Right cardiac atrium (tissue), 5 donors: Measurements from ENCODE around the gene TTBK2. TPM values are rescaled to one million over a fixed set of nuclear protein-coding genes. Genes with fewer than 3 reads are reported as not detected.

ENCODE experiments used
- ATAC-seq, 2 donors: fragments of 200-7000 bp; cut with Tn5 transposase; one replicate each; pipeline versions ENCODE4 v1.8.0 to v1.9.1; 2020; ENCODE audit warnings: moderate library complexity in 2 of 2, mild to moderate bottlenecking in 1 of 2
- DNase-seq, 3 donors: peaks; one replicate each; pipeline ENCODE4 v3.0.0-alpha.2; 2020
- H3K27ac ChIP-seq: one replicate; pipeline ENCODE4 v1.5.1; 2013; ENCODE audit warnings: mild to moderate bottlenecking, low read length, control low read depth, moderate library complexity
- H3K27me3 ChIP-seq: one replicate; pipeline ENCODE4 v1.6.1; 2013; ENCODE audit not compliant: control insufficient read depth, insufficient read depth
- H3K4me1 ChIP-seq: one replicate; pipeline ENCODE4 v1.6.1; 2013; ENCODE audit warnings: low read length; ENCODE audit not compliant: control insufficient read depth, insufficient read depth
- H3K4me3 ChIP-seq: one replicate; pipeline ENCODE4 v1.5.1; 2013; ENCODE audit warnings: low read length, control low read depth
- H3K9me3 ChIP-seq: one replicate; pipeline ENCODE4 v1.6.1; 2013; ENCODE audit warnings: low read length; ENCODE audit not compliant: control insufficient read depth
- WGBS: extraction: QIAGEN DNeasy Blood & Tissue Kit; methylation state at CpG from one replicate; pipeline ENCODE4 v1.1.7; 2013; 5-methylcytosine and 5-hydroxymethylcytosine counted together
- intact Hi-C, 4 donors: fragments of 100-400 bp; cut with DNase I; formaldehyde crosslinking; loops; one replicate each; pipeline versions ENCODE4 v1.11.0 to v1.14.0; 2022 to 2023
- polyA plus RNA-seq: library from polyadenylated mRNA; stranded (reverse); fragments of 200-250 nt; gene quantifications from one replicate; pipeline ENCODE4 v1.2.3, GENCODE V29; 2013
- total RNA-seq, 4 donors: library from RNA; stranded (reverse); fragmentation: NEBNext Ultra II Directional; extraction: Animal tissue kit (Norgen Biotek cat#: 25700); gene quantifications; one replicate each; pipeline ENCODE4 v1.2.1, GENCODE V29; 2021
- donor health status: healthy with polysubstance abuse.
- donor health status: DM: no; HTN: yes; CAD: no.
- donor health status: DM: no; HTN: no; CAD: no.
- donor health status: DM: no; HTN: yes; CAD: no; lungs with severe emphysema.
- donor health status: DM: yes; HTN: yes; CAD: no.

TTBK2 gene
- total and polyA plus RNA-seq, 5 donors, result 7.9 to 38.6 (median 29.1) TPM

GRCh38 chr15:42710662-42711061 is 209.9 kb downstream of the TTBK2 start:
- ATAC-seq (peak; percentile 48 to 53), DNase-seq (no peak)
- no peak overlapping the region for H3K4me3 ChIP-seq
- intact Hi-C loops, result no loop called here
- H3K27me3 ChIP-seq, result no peaks in the 10 kb centered on the region
- H3K9me3 ChIP-seq, result no peaks in the 10 kb centered on the region
- no peak overlapping the region for H3K27ac ChIP-seq
- H3K4me1 ChIP-seq, result no peaks in the 10 kb centered on the region
- 61% methylated on average over 2 of the region's 2 CpGs for WGBS

- WGBS, result 80% methylated on average over 3 of the region's 3 CpGs
These were observed 212.6 kb downstream of the TTBK2 start for GRCh38 chr15:42707873-42708544.

GRCh38 chr15:42707068-42707467 is 213.5 kb downstream of the TTBK2 start:
- WGBS, result 91% methylated on average over 2 of the region's 2 CpGs
- H3K27me3 ChIP-seq, result no peaks in the 10 kb centered on the region
- H3K27ac ChIP-seq, result no peak overlapping the region
- DNase-seq, result no peak
- no peaks in the 10 kb centered on the region for H3K4me1 ChIP-seq
- intact Hi-C loops, result loop anchor here in 3 of 4 donors (5.0 to 10.0 kb wide), 2 partner anchors 218 to 220 kb away; partner anchors contain the start of gene TTBK2 (in 1 of the 3)
- ATAC-seq, result no peak
- H3K9me3 ChIP-seq, result no peaks in the 10 kb centered on the region
- no peak overlapping the region for H3K4me3 ChIP-seq

More at GRCh38 chr15:42707873-42708544, 212.6 kb downstream of the TTBK2 start:
- H3K4me1 ChIP-seq, result no peaks in the 10 kb centered on the region
- no peak overlapping the region for H3K27ac ChIP-seq
- intact Hi-C loops, result loop anchor here in 3 of 4 donors (5.0 to 10.0 kb wide), 2 partner anchors 217 to 219 kb away; partner anchors contain the start of gene TTBK2 (in 1 of the 3)
- ATAC-seq (no peak), DNase-seq (no peak)
- no peaks in the 10 kb centered on the region for H3K27me3 ChIP-seq
- no peak overlapping the region for H3K4me3 ChIP-seq
- no peaks in the 10 kb centered on the region for H3K9me3 ChIP-seq

GRCh38 chr15:42705336-42705735 is 215.2 kb downstream of the TTBK2 start:
- no peak overlapping the region for H3K27ac ChIP-seq
- intact Hi-C loops, result loop anchor here in 3 of 4 donors (5.0 to 10.0 kb wide), 2 partner anchors 219 to 222 kb away; partner anchors contain the start of gene TTBK2 (in 1 of the 3)
- H3K27me3 ChIP-seq, result no peaks in the 10 kb centered on the region
- no peak for DNase-seq
- no peaks in the 10 kb centered on the region for H3K4me1 ChIP-seq
- H3K4me3 ChIP-seq, result no peak overlapping the region
- 96% methylated on average over 5 of the region's 5 CpGs for WGBS
- no peak for ATAC-seq
- H3K9me3 ChIP-seq, result no peaks in the 10 kb centered on the region

- no peaks in the 10 kb centered on the region for H3K27me3 ChIP-seq
- no peaks in the 10 kb centered on the region for H3K9me3 ChIP-seq
- H3K4me3 ChIP-seq, result no peak overlapping the region
- no peaks in the 10 kb centered on the region for H3K4me1 ChIP-seq
- DNase-seq (peak in 2 of 3 donors; percentile 51 to 72), ATAC-seq (peak; percentile 94 to 95)
- WGBS, result 26% methylated on average over 4 of the region's 4 CpGs
- H3K27ac ChIP-seq, result no peak overlapping the region
- intact Hi-C loops, result loop anchor here in 2 of 4 donors (5.0 to 10.0 kb wide), 2 partner anchors 220 to 223 kb away; partner anchors contain the start of gene TTBK2 (in 1 of the 2)
These were observed 216.1 kb downstream of the TTBK2 start for GRCh38 chr15:42704492-42704926.

GRCh38 chr15:42696626-42697025 is 224.0 kb downstream of the TTBK2 start:
- no peaks in the 10 kb centered on the region for H3K4me1 ChIP-seq
- no peak overlapping the region for H3K27ac ChIP-seq
- DNase-seq (no peak), ATAC-seq (no peak)
- WGBS, result 88% methylated on average over 5 of the region's 5 CpGs
- no peak overlapping the region for H3K4me3 ChIP-seq
- H3K27me3 ChIP-seq, result no peaks in the 10 kb centered on the region
- no peaks in the 10 kb centered on the region for H3K9me3 ChIP-seq
- intact Hi-C loops, result no loop called here

GRCh38 chr15:42695527-42696071 is 225.0 kb downstream of the TTBK2 start:
- no peaks in the 10 kb centered on the region for H3K4me1 ChIP-seq

GRCh38 chr15:42694398-42694797 is 226.2 kb downstream of the TTBK2 start:
- no peaks in the 10 kb centered on the region for H3K9me3 ChIP-seq
- ATAC-seq (no peak), DNase-seq (no peak)
- intact Hi-C loops, result no loop called here
- WGBS, result 97% methylated on average over 10 of the region's 10 CpGs
- no peak overlapping the region for H3K4me3 ChIP-seq
- H3K27ac ChIP-seq, result no peak overlapping the region
- no peaks in the 10 kb centered on the region for H3K4me1 ChIP-seq
- no peaks in the 10 kb centered on the region for H3K27me3 ChIP-seq

More at GRCh38 chr15:42695527-42696071, 225.0 kb downstream of the TTBK2 start:
- intact Hi-C loops, result no loop called here
- no peaks in the 10 kb centered on the region for H3K27me3 ChIP-seq
- no peaks in the 10 kb centered on the region for H3K9me3 ChIP-seq
- H3K4me3 ChIP-seq, result no peak overlapping the region
- H3K27ac ChIP-seq, result no peak overlapping the region
- no peak for ATAC-seq
- no peak for DNase-seq
- 87% methylated on average over 6 of the region's 6 CpGs for WGBS

GRCh38 chr15:42693942-42694341 is 226.6 kb downstream of the TTBK2 start:
- 96% methylated on average over 6 of the region's 6 CpGs for WGBS
- Histone ChIP-seq H3K4me3 (no peak overlapping the region), H3K4me1 (no peaks in the 10 kb centered on the region), H3K27me3 (no peaks in the 10 kb centered on the region), H3K27ac (no peak overlapping the region), H3K9me3 (no peaks in the 10 kb centered on the region)
- DNase-seq, result no peak
- intact Hi-C loops, result no loop called here
- no peak for ATAC-seq

GRCh38 chr15:42693496-42693895 is 227.1 kb downstream of the TTBK2 start:
- ATAC-seq, result no peak
- 93% methylated on average over 6 of the region's 6 CpGs for WGBS
- H3K27ac ChIP-seq, result no peak overlapping the region

GRCh38 chr15:42692997-42693396 is 227.6 kb downstream of the TTBK2 start:
- DNase-seq (no peak), ATAC-seq (no peak)
- Histone ChIP-seq H3K4me1 (no peaks in the 10 kb centered on the region), H3K4me3 (no peak overlapping the region), H3K9me3 (no peaks in the 10 kb centered on the region), H3K27ac (no peak overlapping the region), H3K27me3 (no peaks in the 10 kb centered on the region)
- WGBS, result 81% methylated on average over 4 of the region's 4 CpGs
- intact Hi-C loops, result no loop called here

More at GRCh38 chr15:42693496-42693895, 227.1 kb downstream of the TTBK2 start:
- intact Hi-C loops, result no loop called here
- Histone ChIP-seq H3K9me3 (no peaks in the 10 kb centered on the region), H3K4me3 (no peak overlapping the region), H3K27me3 (no peaks in the 10 kb centered on the region), H3K4me1 (no peaks in the 10 kb centered on the region)
- DNase-seq, result no peak
